ENCODE measurements around the gene DHRSX. TPM values are rescaled to one million over a fixed set of nuclear protein-coding genes. Genes with fewer than 3 reads are reported as not detected.

The DHRSX gene
- total and polyA plus RNA-seq, 2 donors (not counting 3 experiments of a cell fraction or from before 2014, with no cell fraction given): 27.1 to 37.7 TPM

DNA sequence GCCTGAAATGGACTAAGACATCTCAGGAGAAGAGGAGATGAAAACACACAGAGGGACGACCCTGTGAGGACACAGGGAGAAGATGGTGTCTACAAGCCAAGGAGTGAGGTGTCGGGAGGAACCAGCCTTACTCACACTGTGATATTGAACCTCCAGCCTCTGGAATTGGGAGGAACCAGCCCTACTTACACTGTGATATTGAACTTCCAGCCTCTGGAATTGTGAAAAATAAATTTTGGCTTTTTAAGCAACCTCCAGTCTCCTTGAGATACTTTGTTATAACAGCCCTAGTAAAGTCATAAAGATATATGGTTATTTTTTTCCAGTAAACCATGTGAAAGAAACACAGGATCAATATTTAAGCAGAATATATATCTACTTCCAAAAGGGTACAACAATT is 76.5 kb downstream of the DHRSX start:
- no peak for TF ChIP-seq GATA2 (IDR thresholded peaks at IDR 0.05; ENCODE audit: insufficient read depth, insufficient read length, low read depth, low read length)
- ChIA-PET POLR2A (no interaction called here), CTCF (no interaction called here)
- Histone ChIP-seq H2AFZ (ENCODE audit: low read depth, low read length) (no peak overlapping the region), H4K20me1 (replicated peaks; ENCODE audit: control insufficient read depth, extremely low read depth, insufficient read depth, low read length) (no peaks in the 10 kb centered on the region), H3K36me3 (ENCODE audit: control insufficient read depth in 2 of 2, extremely low read depth in 1 of 2, insufficient read depth in 2 of 2, low read length in 2 of 2) (peaks cover 0 to 2% of the 10 kb centered on the region in 2 experiments), H3K9me3 (replicated peaks; ENCODE audit: control insufficient read depth, insufficient read depth, low read length) (no peaks in the 10 kb centered on the region), H3K27me3 (ENCODE audit: control insufficient read depth in 2 of 2, insufficient read depth in 2 of 2, low read length in 2 of 2) (no peaks in the 10 kb centered on the region), H3K9ac (replicated peaks; ENCODE audit: extremely low read depth, insufficient read depth, low read length) (no peak overlapping the region), H3K4me2 (ENCODE audit: insufficient read depth, low read length) (no peak overlapping the region), H3K27ac (ENCODE audit: insufficient read depth, low read depth, low read length) (no peak overlapping the region), H3K4me3 (replicated peaks in 1 of 3; ENCODE audit: insufficient read depth in 1 of 3, low read depth in 1 of 3, low read length in 3 of 3) (no peak overlapping the region), H3K4me1 (ENCODE audit: control insufficient read depth, extremely low read depth, insufficient read depth, low read length) (no peaks in the 10 kb centered on the region), H3K79me2 (ENCODE audit: control insufficient read depth, insufficient read depth, low read length) (no peaks in the 10 kb centered on the region), H3K9me1 (replicated peaks; ENCODE audit: control insufficient read depth, extremely low read depth, insufficient read depth, low read length) (no peaks in the 10 kb centered on the region)
- dilution Hi-C loops (cut with MboI; ENCODE audit: extremely low pct_ligation_motif_present, low sequenced_read_pairs) (no loop called here), intact Hi-C loops (cut with micrococcal nuclease) (no loop called here)
- no peak for FAIRE-seq
- DNase-seq (ENCODE audit: low read depth, low spot score): no peak
- no TSS peak for BruUV-seq (replicated peaks)

DNA sequence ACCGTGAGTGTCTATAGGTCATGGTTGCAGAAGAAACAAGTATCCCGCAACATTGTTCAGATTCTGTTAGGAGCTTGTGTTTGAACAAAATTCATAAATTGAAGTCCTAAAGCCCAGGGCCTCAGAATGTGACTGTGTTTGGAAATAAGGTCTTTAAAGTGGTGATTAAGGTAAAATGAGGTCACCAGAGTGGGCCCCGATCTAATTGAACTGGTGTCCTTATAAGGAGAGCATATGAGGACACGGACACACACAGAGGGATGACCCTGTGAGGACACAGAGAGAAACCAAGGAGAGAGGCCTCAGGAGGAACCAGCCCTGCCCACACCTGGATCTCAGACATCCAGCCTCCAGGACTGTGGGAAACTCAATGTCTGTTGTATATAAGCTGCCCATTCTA is 76.9 kb downstream of the DHRSX start:
- no peak overlapping the region for H3K27ac ChIP-seq (ENCODE audit: insufficient read depth, low read depth, low read length)
- CTCF ChIA-PET: no interaction called here

More for the DNA sequence above, 76.9 kb downstream of the DHRSX start:
- Histone ChIP-seq H3K36me3 (ENCODE audit: control insufficient read depth in 2 of 2, extremely low read depth in 1 of 2, insufficient read depth in 2 of 2, low read length in 2 of 2) (peaks cover 0 to 2% of the 10 kb centered on the region in 2 experiments), H3K4me1 (ENCODE audit: control insufficient read depth, extremely low read depth, insufficient read depth, low read length) (no peaks in the 10 kb centered on the region), H2AFZ (ENCODE audit: low read depth, low read length) (no peak overlapping the region), H3K4me2 (ENCODE audit: insufficient read depth, low read length) (no peak overlapping the region), H3K4me3 (replicated peaks in 1 of 3; ENCODE audit: insufficient read depth in 1 of 3, low read depth in 1 of 3, low read length in 3 of 3) (no peak overlapping the region), H3K9me1 (replicated peaks; ENCODE audit: control insufficient read depth, extremely low read depth, insufficient read depth, low read length) (no peaks in the 10 kb centered on the region), H3K27me3 (ENCODE audit: control insufficient read depth in 2 of 2, insufficient read depth in 2 of 2, low read length in 2 of 2) (no peaks in the 10 kb centered on the region), H3K79me2 (ENCODE audit: control insufficient read depth, insufficient read depth, low read length) (no peaks in the 10 kb centered on the region), H3K9me3 (replicated peaks; ENCODE audit: control insufficient read depth, insufficient read depth, low read length) (no peaks in the 10 kb centered on the region), H4K20me1 (replicated peaks; ENCODE audit: control insufficient read depth, extremely low read depth, insufficient read depth, low read length) (no peaks in the 10 kb centered on the region), H3K9ac (replicated peaks; ENCODE audit: extremely low read depth, insufficient read depth, low read length) (no peak overlapping the region)
- dilution Hi-C loops (cut with MboI; ENCODE audit: extremely low pct_ligation_motif_present, low sequenced_read_pairs) (no loop called here), intact Hi-C loops (cut with micrococcal nuclease) (no loop called here)
- DNase-seq (ENCODE audit: low read depth, low spot score) (no peak), FAIRE-seq (no peak)
- no peak for TF ChIP-seq POLR2AphosphoS5 (IDR thresholded peaks at IDR 0.05; ENCODE audit: insufficient read depth, low read depth, low read length)
- TF ChIP-seq CTCF (IDR thresholded peaks at IDR 0.05; ENCODE audit: extremely low read depth in 1 of 2, insufficient read depth in 1 of 2, low read depth in 1 of 2, low read length in 2 of 2): no peak
- no peak for TF ChIP-seq POLR2A (IDR thresholded peaks at IDR 0.05; ENCODE audit: low read depth, low read length)
- TF ChIP-seq MYC (IDR thresholded peaks at IDR 0.05; ENCODE audit: low read depth, low read length): no peak
- TF ChIP-seq GATA2 (IDR thresholded peaks at IDR 0.05; ENCODE audit: insufficient read depth, insufficient read length, low read depth, low read length): no peak
- no peak for TF ChIP-seq FOS (IDR thresholded peaks at IDR 0.05; ENCODE audit: borderline replicate concordance, insufficient read depth, low read length)
- no peak for TF ChIP-seq EZH2 (IDR thresholded peaks at IDR 0.05; ENCODE audit: borderline replicate concordance, low read depth, low read length, severe bottlenecking)
- no peak for TF ChIP-seq JUN (IDR thresholded peaks at IDR 0.05; ENCODE audit: borderline replicate concordance, insufficient read depth, insufficient read length, low read depth)
- TF ChIP-seq, protein P1, sequence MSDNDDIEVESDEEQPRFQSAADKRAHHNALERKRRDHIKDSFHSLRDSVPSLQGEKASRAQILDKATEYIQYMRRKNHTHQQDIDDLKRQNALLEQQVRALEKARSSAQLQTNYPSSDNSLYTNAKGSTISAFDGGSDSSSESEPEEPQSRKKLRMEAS (IDR thresholded peaks at IDR 0.05; ENCODE audit: insufficient read depth, insufficient read length): no peak
- POLR2A ChIA-PET: no interaction called here
- BruUV-seq (replicated peaks): no TSS peak

Measured in endothelial cell of umbilical vein (primary cell).